HG02642 (cell line): Measurements from ENCODE around the gene DAAM1.
A peak's percentile ranks its signal among the peaks of the same experiment; 100 is the strongest.

Experiments
- ATAC-seq: cut with Tn5 transposase; IDR thresholded peaks from one replicate; pipeline ENCODE4 v1.9.1; 2021; ENCODE audit warnings: mild to moderate bottlenecking; ENCODE audit not compliant: unreplicated experiment, poor library complexity

Gene DAAM1

DNA sequence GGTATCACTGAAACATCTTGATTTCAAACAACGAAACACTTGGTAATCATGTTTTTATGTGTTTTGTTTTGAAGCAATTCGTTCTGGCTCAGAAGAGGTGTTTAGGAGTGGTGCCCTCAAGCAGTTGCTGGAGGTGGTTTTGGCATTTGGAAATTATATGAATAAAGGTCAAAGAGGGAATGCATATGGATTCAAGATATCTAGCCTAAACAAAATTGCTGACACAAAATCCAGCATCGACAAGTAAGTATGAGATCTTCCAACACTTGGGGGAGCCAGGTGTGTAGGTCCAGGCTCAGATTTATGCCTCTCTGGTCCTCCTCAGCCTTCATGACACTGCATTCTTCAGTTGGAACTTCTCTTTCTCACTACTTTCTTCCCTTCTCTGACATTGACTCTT, 166.6 kb downstream of the DAAM1 start:
- ATAC-seq, result no peak

DNA sequence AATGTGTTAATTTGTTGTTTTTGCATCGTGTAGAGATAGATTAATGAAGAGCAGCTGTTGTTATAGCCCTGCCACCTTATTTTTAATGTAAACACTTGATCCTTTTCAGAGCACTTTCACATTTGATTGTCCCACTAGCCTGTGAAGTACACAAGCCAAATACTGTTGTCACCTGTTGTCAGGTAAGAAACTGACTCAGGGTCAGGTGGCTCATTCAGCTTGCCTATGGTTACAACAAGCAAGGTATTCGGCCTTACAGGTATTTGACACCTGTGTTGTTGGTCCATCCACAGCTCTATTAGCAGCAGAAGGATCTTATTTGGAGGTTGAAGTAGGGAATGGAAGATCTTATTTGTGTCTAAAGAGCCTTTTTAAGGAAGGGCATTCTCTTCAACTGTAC, 167.8 kb downstream of the DAAM1 start:
- ATAC-seq, result peak; percentile 36

DNA sequence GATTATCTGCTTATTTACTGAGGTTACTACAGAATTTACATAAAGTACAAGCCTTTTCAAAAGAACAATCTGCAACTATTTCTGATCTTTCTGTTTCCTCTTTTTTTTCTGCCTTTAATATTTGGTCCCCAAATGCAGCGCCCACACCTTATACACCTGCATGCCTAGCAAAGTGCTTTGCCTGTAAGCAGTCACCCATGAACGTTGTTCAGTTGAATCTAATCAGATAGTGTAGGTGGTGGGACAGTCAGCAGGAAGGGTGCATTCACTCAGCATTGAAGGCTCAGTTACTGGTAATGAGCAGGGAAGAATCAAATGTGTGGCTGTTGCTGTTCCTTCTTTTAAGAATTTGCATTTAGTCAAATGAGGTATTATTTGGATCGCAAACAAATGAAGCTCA, 168.3 kb downstream of the DAAM1 start:
- ATAC-seq, result peak; percentile 74

DNA sequence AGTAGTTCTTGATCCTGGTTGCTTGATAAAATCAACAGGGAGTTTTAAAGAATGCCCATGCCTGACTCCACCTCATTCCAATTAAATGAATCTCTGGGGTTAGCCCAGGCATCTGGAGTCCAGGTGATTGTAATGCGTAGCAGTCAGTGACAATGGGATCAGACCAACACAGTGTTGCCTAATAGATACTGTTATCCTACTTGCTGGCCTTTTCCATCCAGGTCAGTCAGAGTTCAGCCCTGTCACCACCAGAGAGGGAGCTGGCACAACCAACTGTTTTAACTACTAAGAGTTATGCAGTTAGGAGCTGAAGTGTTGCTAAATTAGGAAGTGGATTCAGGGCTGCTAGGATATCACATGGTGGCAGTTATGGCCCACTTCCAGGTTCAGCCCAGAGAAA, 169.6 kb downstream of the DAAM1 start:
- ATAC-seq, result no peak

DNA sequence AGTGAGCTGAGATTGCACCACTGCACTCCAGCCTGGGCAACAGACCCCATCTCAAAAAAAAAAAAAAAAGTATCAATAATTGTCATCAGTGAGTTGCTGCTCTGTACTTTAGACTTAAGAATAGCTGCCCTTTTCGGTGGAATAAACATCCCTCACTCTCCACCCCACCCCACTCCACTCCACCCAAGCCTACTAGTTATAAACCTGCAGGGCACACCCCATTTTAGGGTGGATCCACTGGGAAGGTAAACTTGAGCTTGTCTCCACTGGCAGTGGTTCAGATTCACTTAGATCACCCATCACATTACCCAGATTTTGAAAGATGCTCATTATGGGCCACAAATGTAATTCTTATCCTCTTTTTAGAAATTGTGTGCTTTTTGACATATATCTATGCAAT, 170.3 kb downstream of the DAAM1 start:
- no peak for ATAC-seq

DNA sequence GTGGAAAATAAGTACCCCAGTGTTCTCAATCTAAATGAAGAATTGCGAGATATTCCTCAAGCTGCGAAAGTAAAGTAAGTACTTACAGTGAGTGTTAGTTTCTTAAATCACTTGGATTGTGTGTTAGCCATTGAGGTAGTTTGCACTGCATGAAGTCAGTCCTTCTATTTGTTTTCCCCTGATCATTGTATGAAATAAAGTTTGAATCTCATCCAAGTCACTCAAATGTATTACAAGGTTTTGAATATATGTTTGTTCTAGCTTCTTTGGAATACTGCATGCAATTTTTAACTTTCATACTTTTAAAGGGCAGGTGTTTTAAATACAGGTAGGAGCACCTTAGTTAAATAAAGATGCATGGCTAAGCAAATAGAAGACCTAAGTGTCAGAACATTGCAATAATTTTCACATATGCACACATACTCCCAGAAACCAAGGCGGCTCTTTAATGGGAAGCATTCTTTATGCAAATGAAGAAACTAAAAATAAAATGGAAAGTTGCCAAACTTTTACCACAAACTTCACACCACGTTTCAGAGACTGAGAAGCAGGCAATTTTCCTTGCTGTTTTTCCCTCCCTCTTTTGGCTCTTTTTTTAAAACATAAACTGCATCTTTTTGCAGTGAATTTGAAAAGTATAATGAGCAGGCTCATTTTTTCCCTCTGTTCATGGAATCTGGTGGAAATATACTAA, 171.1 kb downstream of the DAAM1 start:
- ATAC-seq, result no peak

DNA sequence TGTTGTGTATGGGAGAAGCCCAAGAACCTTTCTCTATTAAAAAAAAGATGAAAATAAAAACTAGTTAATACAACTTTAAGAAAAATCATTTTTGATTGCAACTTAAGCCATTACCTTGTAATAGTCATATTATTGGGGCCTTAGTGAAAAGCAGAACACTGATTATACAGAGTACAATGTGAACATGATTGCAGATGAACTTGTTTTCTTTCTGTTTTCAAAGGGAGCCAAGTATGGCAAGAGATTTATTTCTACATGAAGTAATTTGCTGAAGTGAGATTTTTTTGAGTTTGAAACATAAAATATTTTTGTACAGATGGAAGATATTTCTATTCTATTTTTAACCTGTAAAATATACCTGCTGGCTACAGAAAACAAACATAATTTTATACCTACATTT, 171.8 kb downstream of the DAAM1 start:
- ATAC-seq, result no peak

DNA sequence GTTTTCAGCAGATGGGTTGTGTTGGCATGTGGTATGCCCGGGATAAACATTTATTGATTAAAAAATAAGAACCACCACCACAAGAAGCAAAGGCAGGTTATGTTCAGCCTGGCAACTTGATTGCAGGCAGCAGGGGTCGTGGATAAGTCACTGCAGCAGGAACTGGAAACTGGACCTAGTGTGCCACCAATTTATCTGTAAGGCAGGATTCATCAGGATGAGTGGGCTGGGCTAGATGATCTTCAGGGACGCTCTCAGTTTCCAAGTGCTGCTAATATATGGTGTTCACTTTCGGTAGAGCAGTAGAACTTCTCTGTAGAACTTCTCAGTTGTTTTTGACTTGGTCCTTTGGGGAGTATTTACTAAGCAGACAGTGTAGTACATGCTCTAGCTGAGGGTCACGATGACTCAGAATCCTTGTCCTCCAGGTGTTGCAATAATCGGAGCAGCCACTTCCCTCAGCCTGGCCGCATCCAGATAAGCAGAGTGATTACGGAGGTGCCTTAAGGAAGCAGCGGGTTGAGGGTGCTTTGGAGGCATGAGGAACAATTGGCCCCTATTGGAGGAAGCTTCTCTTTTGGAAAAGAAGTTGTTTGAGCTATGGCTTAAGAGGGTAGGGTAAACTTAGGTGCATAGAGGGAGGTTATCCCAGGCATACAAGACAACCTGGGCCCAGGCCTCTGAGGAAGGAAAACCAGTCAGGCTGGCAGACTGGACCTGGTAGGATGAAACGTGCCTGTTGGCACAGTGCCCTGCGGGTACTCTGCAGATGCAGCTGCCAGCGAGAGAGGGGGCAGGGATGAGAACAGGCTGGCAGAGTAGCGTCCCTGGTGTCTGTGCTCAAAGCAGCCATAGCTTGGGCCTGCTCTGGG, 172.7 kb downstream of the DAAM1 start:
- ATAC-seq, result no peak

- ATAC-seq, result no peak
Measured at GRCh38 chr14:59362513-59362912, 174.0 kb downstream of the DAAM1 start.

- ATAC-seq, result no peak
Measured at GRCh38 chr14:59363531-59364226, 175.2 kb downstream of the DAAM1 start.

DNA sequence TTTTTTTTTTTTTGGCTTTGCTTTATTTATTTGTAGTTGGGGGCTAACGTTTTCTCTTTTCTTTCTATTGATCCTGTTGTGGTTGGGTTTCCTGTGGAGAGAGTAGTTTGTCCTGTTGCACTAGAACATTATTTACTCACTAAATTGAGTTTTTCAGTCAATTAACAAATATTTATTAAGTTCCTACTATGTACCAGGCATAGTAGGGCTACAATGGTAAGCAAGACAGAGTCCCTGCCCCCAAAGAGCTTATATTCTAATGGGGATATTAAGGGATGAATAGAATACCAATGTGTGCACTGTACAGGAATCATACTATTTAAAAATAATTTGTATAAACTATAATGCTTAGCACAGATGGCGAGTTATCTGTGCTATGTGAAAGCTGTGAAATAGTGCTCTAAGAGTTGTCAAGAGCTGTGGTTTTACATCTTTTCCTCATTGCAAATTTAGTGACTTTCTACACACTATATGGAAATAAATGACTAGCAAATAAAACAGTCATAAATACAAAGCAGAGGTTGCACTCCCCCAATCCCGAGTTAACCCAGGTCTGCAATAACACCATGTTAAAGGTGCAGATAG, 181.8 kb downstream of the DAAM1 start:
- no peak for ATAC-seq

- ATAC-seq, result no peak
Measured at GRCh38 chr14:59371771-59372170, 183.3 kb downstream of the DAAM1 start.

DNA sequence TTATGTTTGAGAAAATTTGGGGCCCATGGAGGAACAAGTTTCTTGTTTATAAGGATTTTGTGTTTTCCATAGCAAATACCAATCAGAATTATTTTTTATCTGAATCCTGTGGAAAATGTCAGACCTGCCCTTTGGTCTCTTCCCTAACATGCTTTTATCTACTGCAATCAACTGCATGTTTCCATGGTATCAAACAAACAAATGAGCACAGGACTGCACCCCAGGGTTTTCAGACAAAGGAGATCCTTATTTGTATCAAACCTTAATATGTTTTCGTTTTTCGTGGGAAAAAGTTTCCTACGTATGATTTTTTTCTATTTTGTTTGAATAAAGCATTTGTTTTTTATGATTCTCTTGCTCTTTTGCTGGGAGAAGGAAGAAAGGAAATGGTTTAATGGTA, 185.6 kb downstream of the DAAM1 start:
- ATAC-seq, result no peak

GRCh38 chr14:59376686-59377085, 188.2 kb downstream of the DAAM1 start:
- peak; percentile 60 for ATAC-seq

DNA sequence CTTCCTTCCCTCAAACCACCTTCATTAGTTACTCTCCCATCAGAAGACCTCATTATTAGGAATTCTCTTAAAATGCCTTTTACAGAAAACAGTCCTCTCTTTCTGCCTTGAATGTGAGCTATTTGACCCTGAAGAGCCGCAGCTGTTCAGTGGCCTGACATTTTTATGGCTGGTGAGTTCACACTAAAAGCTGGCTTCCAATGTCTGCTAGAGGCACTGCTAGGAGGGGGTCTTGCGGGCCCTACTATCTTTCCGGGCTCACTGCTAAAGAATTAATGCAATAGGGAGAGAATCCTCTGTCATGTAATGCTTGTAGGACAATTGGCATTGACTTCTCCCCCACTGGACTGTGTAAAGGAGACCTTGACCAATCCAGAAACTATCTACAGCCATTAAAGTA, 189.0 kb downstream of the DAAM1 start:
- ATAC-seq, result no peak

GRCh38 chr14:59377991-59378601, 189.6 kb downstream of the DAAM1 start:
- no peak for ATAC-seq

DNA sequence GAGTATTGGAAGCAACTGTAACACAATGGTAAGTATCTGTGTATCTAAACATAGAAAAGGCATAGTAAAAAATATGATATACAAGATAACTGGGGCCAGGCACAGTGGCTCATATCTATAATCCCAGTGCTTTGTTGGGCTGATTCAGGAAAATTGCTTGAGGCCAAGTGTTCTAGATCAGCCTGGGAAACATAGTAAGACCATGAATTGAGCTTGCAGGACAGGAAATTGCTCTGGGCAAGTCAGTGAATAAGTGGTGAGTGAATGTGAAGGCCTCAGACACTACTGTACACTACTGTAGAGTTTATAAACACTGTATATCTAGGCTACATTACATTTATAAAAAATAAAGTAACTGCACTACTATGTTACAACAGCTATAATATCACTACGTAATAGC, 201.5 kb downstream of the DAAM1 start:
- ATAC-seq, result no peak

- ATAC-seq, result no peak
Measured at GRCh38 chr14:59391388-59391787, 202.9 kb downstream of the DAAM1 start.

- no peak for ATAC-seq
Measured at GRCh38 chr14:59394268-59394667, 205.8 kb downstream of the DAAM1 start.

- ATAC-seq, result no peak
Measured at GRCh38 chr14:59395672-59396071, 207.2 kb downstream of the DAAM1 start.
